ENCODE data around the gene FRMD4A. TPM values are rescaled to one million over a fixed set of nuclear protein-coding genes. Genes with fewer than 3 reads are reported as not detected.

The FRMD4A gene
- total RNA-seq, 6 donors from 2014 or later, result 22.3 to 114 (median 52.3) TPM

- Histone ChIP-seq H3K9me3 (peaks cover 0 to 13% (median 7%) of the 10 kb centered on the region in 4 donors), H3K27ac (no peak overlapping the region)
- DNase-seq, result peak in 1 of 2 donors; percentile 33
Measured at GRCh38 chr10:13644866-13645265, 685.9 kb downstream of the FRMD4A start.

GRCh38 chr10:13643016-13643415, 687.7 kb downstream of the FRMD4A start:
- WGBS, 2 donors, result 82 to 97% methylated on average over 7 of the region's 7 CpGs
- peaks cover 6 to 63% (median 31%) of the 10 kb centered on the region in 4 donors for H3K36me3 ChIP-seq

More at GRCh38 chr10:13644866-13645265, 685.9 kb downstream of the FRMD4A start:
- Histone ChIP-seq H3K36me3 (peaks cover 6 to 65% (median 39%) of the 10 kb centered on the region in 4 donors), H3K4me1 (no peaks in the 10 kb centered on the region), H3K4me3 (no peak overlapping the region), H3K27me3 (no peaks in the 10 kb centered on the region)
- no peak for TF ChIP-seq CTCF (IDR thresholded peaks at IDR 0.05)
- TF ChIP-seq POLR2A (IDR thresholded peaks at IDR 0.05), result no peak
- TF ChIP-seq EP300 (IDR thresholded peaks at IDR 0.05), result no peak
- no peak for TF ChIP-seq POLR2AphosphoS5 (IDR thresholded peaks at IDR 0.05)
- WGBS, 2 donors, result 95 to 98% methylated on average over 9 of the region's 9 CpGs
- ATAC-seq (ENCODE audit: low FRiP score in 2 of 2), result no peak

GRCh38 chr10:13642293-13642692, 688.4 kb downstream of the FRMD4A start:
- TF ChIP-seq EP300 (IDR thresholded peaks at IDR 0.05) (no peak), POLR2AphosphoS5 (IDR thresholded peaks at IDR 0.05) (no peak), POLR2A (IDR thresholded peaks at IDR 0.05) (no peak), CTCF (IDR thresholded peaks at IDR 0.05) (no peak)
- Histone ChIP-seq H3K4me3 (no peak overlapping the region), H3K27me3 (no peaks in the 10 kb centered on the region), H3K4me1 (no peaks in the 10 kb centered on the region), H3K27ac (no peak overlapping the region), H3K9me3 (peaks cover 0 to 13% (median 7%) of the 10 kb centered on the region in 4 donors), H3K36me3 (peaks cover 6 to 55% (median 28%) of the 10 kb centered on the region in 4 donors)
- DNase-seq (no peak), ATAC-seq (ENCODE audit: low FRiP score in 2 of 2) (no peak)
- WGBS, 2 donors, result 95 to 100% methylated on average over 2 of the region's 2 CpGs

More at GRCh38 chr10:13643016-13643415, 687.7 kb downstream of the FRMD4A start:
- DNase-seq (no peak), ATAC-seq (ENCODE audit: low FRiP score in 2 of 2) (no peak)
- Histone ChIP-seq H3K9me3 (peaks cover 0 to 13% (median 7%) of the 10 kb centered on the region in 4 donors), H3K27ac (no peak overlapping the region), H3K4me3 (no peak overlapping the region), H3K4me1 (no peaks in the 10 kb centered on the region), H3K27me3 (no peaks in the 10 kb centered on the region)
- no peak for TF ChIP-seq EP300 (IDR thresholded peaks at IDR 0.05)

GRCh38 chr10:13637894-13638293, 692.8 kb downstream of the FRMD4A start:
- Histone ChIP-seq H3K4me3 (no peak overlapping the region), H3K27ac (no peak overlapping the region), H3K4me1 (no peaks in the 10 kb centered on the region), H3K27me3 (no peaks in the 10 kb centered on the region), H3K36me3 (peaks cover 0 to 23% (median 5%) of the 10 kb centered on the region in 4 donors), H3K9me3 (peaks cover 0 to 13% (median 7%) of the 10 kb centered on the region in 4 donors)
- TF ChIP-seq CTCF (IDR thresholded peaks at IDR 0.05), result no peak
- TF ChIP-seq EP300 (IDR thresholded peaks at IDR 0.05), result no peak
- no peak for TF ChIP-seq POLR2AphosphoS5 (IDR thresholded peaks at IDR 0.05)
- TF ChIP-seq POLR2A (IDR thresholded peaks at IDR 0.05), result no peak
- ATAC-seq (ENCODE audit: low FRiP score in 2 of 2) (no peak), DNase-seq (no peak)
- 92 to 93% methylated on average over 5 of the region's 5 CpGs for WGBS, 2 donors

- TF ChIP-seq CTCF (IDR thresholded peaks at IDR 0.05) (no peak), EP300 (IDR thresholded peaks at IDR 0.05) (no peak), POLR2AphosphoS5 (IDR thresholded peaks at IDR 0.05) (no peak), POLR2A (IDR thresholded peaks at IDR 0.05) (no peak)
- DNase-seq (no peak), ATAC-seq (ENCODE audit: low FRiP score in 2 of 2) (no peak)
- Histone ChIP-seq H3K9me3 (peaks cover 0 to 8% (median 7%) of the 10 kb centered on the region in 4 donors), H3K4me3 (no peak overlapping the region), H3K27ac (no peak overlapping the region), H3K36me3 (peaks cover 0 to 23% (median 4%) of the 10 kb centered on the region in 4 donors), H3K4me1 (no peaks in the 10 kb centered on the region), H3K27me3 (no peaks in the 10 kb centered on the region)
- 88 to 89% methylated on average over 1 of the region's 1 CpG for WGBS, 2 donors
Measured at GRCh38 chr10:13637303-13637856, 693.3 kb downstream of the FRMD4A start.

All from upper lobe of left lung (tissue), 6 donors.